HG02642 (cell line): ENCODE data around the gene PEX26.
"Not testable (repeated sequence)": the region's sequence is repeated elsewhere in the genome, so short reads cannot be mapped to it uniquely, and the experiment has no call there.

Experiments used
- ATAC-seq: cut with Tn5 transposase; IDR thresholded peaks from one replicate; pipeline ENCODE4 v1.9.1; 2021; ENCODE audit warnings: mild to moderate bottlenecking; ENCODE audit not compliant: unreplicated experiment, poor library complexity

Gene PEX26

GRCh38 chr22:18091916-18092526, 14.2 kb downstream of the PEX26 start:
- ATAC-seq: no peak

- no peak for ATAC-seq
Observed at GRCh38 chr22:18093661-18094060, 15.9 kb downstream of the PEX26 start.

GRCh38 chr22:18095101-18095805, 17.5 kb downstream of the PEX26 start:
- no peak for ATAC-seq

- ATAC-seq: no peak
Observed at GRCh38 chr22:18096823-18097222, 19.0 kb downstream of the PEX26 start.

- ATAC-seq: no peak
Observed at GRCh38 chr22:18100781-18101180, 23.0 kb downstream of the PEX26 start.

GRCh38 chr22:18101536-18101935, 23.7 kb downstream of the PEX26 start:
- no peak for ATAC-seq

- no peak for ATAC-seq
Observed at GRCh38 chr22:18103527-18104269, 25.9 kb downstream of the PEX26 start.

GRCh38 chr22:18104566-18104965, 26.8 kb downstream of the PEX26 start:
- ATAC-seq: no peak

- ATAC-seq: not testable (repeated sequence)
Observed at GRCh38 chr22:18105981-18106380, 28.2 kb downstream of the PEX26 start.

- not testable (repeated sequence) for ATAC-seq
Observed at GRCh38 chr22:18106550-18107341, 29.0 kb downstream of the PEX26 start.

- ATAC-seq: no peak
Observed at GRCh38 chr22:18108187-18108586, 30.4 kb downstream of the PEX26 start.

- no peak for ATAC-seq
Observed at GRCh38 chr22:18109410-18110193, 31.8 kb downstream of the PEX26 start.

GRCh38 chr22:18110194-18110953, 32.6 kb downstream of the PEX26 start, which contains the start of gene TUBA8:
TSS of gene TUBA8 (plus strand) at chr22:18110809. CDS start at chr22:18110866, 57 bp downstream.
- ATAC-seq: peak; percentile 45

- no peak for ATAC-seq
Observed at GRCh38 chr22:18110954-18111758, 33.4 kb downstream of the PEX26 start.

- no peak for ATAC-seq
Observed at GRCh38 chr22:18111759-18112330, 34.1 kb downstream of the PEX26 start.

GRCh38 chr22:18112440-18112839, 34.6 kb downstream of the PEX26 start:
- no peak for ATAC-seq

GRCh38 chr22:18113680-18114394, 36.0 kb downstream of the PEX26 start:
- no peak for ATAC-seq
